Brain microvascular endothelial cell (primary cell): ENCODE results near the gene SDK1.

Experiments
- DNase-seq: peaks from one replicate; pipeline ENCODE4 v3.0.0-alpha.2; 2020
- H3K27ac ChIP-seq: fragments of 250-450 bp; sonication (Bioruptor Pico); 2 replicates; pipeline ENCODE4 v1.5.1; 2020; ENCODE audit warnings: mild to moderate bottlenecking, moderate library complexity
- H3K27me3 ChIP-seq: fragments of 250-450 bp; sonication (Bioruptor Pico); replicated peaks from 2 replicates; pipeline ENCODE4 v1.5.1; 2020; ENCODE audit warnings: mild to moderate bottlenecking
- H3K36me3 ChIP-seq: fragments of 250-450 bp; sonication (Bioruptor Pico); replicated peaks from 2 replicates; pipeline ENCODE4 v1.5.1; 2020; ENCODE audit warnings: mild to moderate bottlenecking
- H3K4me3 ChIP-seq: 2 replicates; pipeline ENCODE4 v1.5.1; 2011; ENCODE audit warnings: low read depth, mild to moderate bottlenecking, control low read depth, low read length, moderate library complexity
- in situ Hi-C: cut with HindIII; loops from 2 replicates; pipeline ENCODE4 v1.10.0; 2017; ENCODE audit warnings: low sequenced_read_pairs, low pct_ligation_motif_present
- TF ChIP-seq, protein P1 (sequence below): IDR thresholded peaks from 2 replicates; pipeline ENCODE4 v1.5.1; 2011; ENCODE audit warnings: low read depth, mild to moderate bottlenecking, moderate library complexity, low read length, control low read depth, inconsistent platforms; ENCODE audit errors: missing control alignments

The SDK1 gene

DNA sequence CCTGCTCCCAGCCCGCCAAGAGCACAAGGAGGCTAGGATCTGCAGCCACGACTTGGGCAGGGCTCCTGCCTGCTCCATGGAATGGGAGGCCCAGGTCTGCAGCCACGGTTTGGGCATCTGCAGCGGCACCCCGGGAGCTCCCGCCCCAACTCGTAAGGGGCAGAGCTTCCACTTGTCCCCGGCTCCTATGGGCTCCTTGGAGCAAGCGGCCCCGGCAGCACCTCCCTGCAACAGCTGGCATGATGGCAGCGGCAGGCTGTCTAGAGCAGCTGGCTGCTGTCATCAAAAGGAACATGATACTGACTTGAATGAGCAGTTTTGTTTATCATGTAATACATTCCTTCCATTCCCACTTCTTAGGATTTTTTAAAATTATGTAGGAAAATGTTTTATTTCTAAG is 697.0 kb downstream of the SDK1 start:
- H3K4me3 ChIP-seq: no peak overlapping the region
- TF ChIP-seq, protein P1, sequence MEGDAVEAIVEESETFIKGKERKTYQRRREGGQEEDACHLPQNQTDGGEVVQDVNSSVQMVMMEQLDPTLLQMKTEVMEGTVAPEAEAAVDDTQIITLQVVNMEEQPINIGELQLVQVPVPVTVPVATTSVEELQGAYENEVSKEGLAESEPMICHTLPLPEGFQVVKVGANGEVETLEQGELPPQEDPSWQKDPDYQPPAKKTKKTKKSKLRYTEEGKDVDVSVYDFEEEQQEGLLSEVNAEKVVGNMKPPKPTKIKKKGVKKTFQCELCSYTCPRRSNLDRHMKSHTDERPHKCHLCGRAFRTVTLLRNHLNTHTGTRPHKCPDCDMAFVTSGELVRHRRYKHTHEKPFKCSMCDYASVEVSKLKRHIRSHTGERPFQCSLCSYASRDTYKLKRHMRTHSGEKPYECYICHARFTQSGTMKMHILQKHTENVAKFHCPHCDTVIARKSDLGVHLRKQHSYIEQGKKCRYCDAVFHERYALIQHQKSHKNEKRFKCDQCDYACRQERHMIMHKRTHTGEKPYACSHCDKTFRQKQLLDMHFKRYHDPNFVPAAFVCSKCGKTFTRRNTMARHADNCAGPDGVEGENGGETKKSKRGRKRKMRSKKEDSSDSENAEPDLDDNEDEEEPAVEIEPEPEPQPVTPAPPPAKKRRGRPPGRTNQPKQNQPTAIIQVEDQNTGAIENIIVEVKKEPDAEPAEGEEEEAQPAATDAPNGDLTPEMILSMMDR: no peak
- H3K27me3 ChIP-seq: no peaks in the 10 kb centered on the region
- H3K36me3 ChIP-seq: no peaks in the 10 kb centered on the region
- no peak for DNase-seq
- H3K27ac ChIP-seq: no peak overlapping the region
- in situ Hi-C loops: no loop called here

GRCh38 chr7:4000139-4000538 is 699.1 kb downstream of the SDK1 start:
- no peak overlapping the region for H3K4me3 ChIP-seq
- TF ChIP-seq, protein P1: no peak
- in situ Hi-C loops: no loop called here
- H3K27ac ChIP-seq: no peak overlapping the region
- no peak for DNase-seq
- H3K27me3 ChIP-seq: no peaks in the 10 kb centered on the region
- H3K36me3 ChIP-seq: no peaks in the 10 kb centered on the region

DNA sequence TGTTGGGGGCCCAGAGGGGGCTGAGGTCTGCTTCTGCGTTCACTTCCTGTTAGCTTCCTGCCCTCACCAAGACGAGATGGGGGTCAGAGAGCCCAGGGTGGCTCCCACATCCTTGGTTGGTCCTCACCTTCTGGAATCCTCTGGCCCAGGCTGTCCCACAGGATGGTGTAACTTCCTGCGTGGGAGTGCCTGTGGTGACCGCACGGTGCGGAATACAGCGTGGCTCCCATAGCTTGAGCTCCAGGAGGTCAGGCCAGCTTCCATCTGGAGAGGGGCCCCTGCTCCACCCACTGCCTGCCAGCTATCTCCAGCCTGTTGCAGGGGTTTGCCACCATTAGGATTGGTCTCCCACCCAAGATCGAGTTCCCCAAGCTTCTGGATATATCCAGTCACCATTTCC is 699.9 kb downstream of the SDK1 start:
- in situ Hi-C loops: no loop called here
- H3K4me3 ChIP-seq: no peak overlapping the region
- H3K27me3 ChIP-seq: no peaks in the 10 kb centered on the region
- H3K36me3 ChIP-seq: no peaks in the 10 kb centered on the region
- no peak for DNase-seq
- H3K27ac ChIP-seq: no peak overlapping the region
- TF ChIP-seq, protein P1: no peak

- Histone ChIP-seq H3K36me3 (no peaks in the 10 kb centered on the region), H3K27me3 (no peaks in the 10 kb centered on the region), H3K4me3 (no peak overlapping the region), H3K27ac (no peak overlapping the region)
- in situ Hi-C loops: no loop called here
- no peak for DNase-seq
- TF ChIP-seq, protein P1: no peak
Measured at GRCh38 chr7:4001742-4002141, 700.7 kb downstream of the SDK1 start.

DNA sequence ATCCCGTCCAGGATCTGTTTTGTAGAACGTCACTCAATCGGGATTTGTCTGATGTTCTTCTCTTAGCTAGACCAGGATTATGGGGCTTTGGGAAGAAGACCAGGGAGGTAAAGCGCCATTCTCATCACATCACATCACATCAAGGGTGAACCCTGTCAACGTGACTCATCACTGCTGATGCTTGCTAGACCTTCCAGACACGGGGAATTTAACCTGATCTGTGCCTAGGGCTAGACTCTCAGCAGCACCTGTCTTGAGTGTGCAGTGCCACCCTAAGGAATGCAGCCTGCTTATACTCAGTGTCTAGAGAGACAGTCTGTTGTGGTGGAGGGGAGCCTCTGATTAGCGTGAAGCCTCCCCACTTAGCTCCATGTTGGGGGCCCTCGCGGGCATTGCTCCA is 702.5 kb downstream of the SDK1 start:
- Histone ChIP-seq H3K36me3 (no peaks in the 10 kb centered on the region), H3K27me3 (no peaks in the 10 kb centered on the region), H3K27ac (no peak overlapping the region), H3K4me3 (no peak overlapping the region)
- TF ChIP-seq, protein P1: no peak
- DNase-seq: no peak
- in situ Hi-C loops: no loop called here

- no peak for DNase-seq
- Histone ChIP-seq H3K27ac (no peak overlapping the region), H3K27me3 (no peaks in the 10 kb centered on the region), H3K4me3 (no peak overlapping the region), H3K36me3 (no peaks in the 10 kb centered on the region)
- TF ChIP-seq, protein P1: no peak
- in situ Hi-C loops: no loop called here
Measured at GRCh38 chr7:4006687-4007086, 705.6 kb downstream of the SDK1 start.
